HepG2 (cell line): ENCODE measurements around the gene NCBP2. TPM values are rescaled to one million over a fixed set of nuclear protein-coding genes. Genes with fewer than 3 reads are reported as not detected.

ENCODE experiments used
- FOXM1 ChIP-seq: sonication (generic); formaldehyde crosslinking; IDR thresholded peaks from 2 replicates; pipeline ENCODE4 v1.5.0; 2020; ENCODE audit warnings: missing genetic modification reagents
- GABPB1 ChIP-seq: IDR thresholded peaks from 2 replicates; pipeline ENCODE4 v1.6.1; 2016; ENCODE audit warnings: mild to moderate bottlenecking, missing genetic modification reagents, moderate library complexity, missing compliant biosample characterization
- GPBP1L1 ChIP-seq: sonication (generic); formaldehyde crosslinking; IDR thresholded peaks from 2 replicates; pipeline ENCODE4 v1.5.0; 2020; ENCODE audit warnings: mild to moderate bottlenecking, missing genetic modification reagents
- ISX ChIP-seq: sonication (generic); formaldehyde crosslinking; conservative IDR thresholded peaks from 2 replicates; pipeline ENCODE4 v1.5.0; 2020; ENCODE audit warnings: missing genetic modification reagents
- JUNB ChIP-seq: sonication (generic); formaldehyde crosslinking; IDR thresholded peaks from 2 replicates; pipeline ENCODE4 v1.8.0; 2022; ENCODE audit warnings: missing genetic modification reagents, mild to moderate bottlenecking, borderline replicate concordance
- KDM2A ChIP-seq: sonication (generic); formaldehyde crosslinking; IDR thresholded peaks from 2 replicates; pipeline ENCODE4 v1.4.0; 2020; ENCODE audit warnings: low read depth, missing genetic modification reagents, borderline replicate concordance
- KMT2B ChIP-seq: IDR thresholded peaks from 2 replicates; pipeline ENCODE4 v1.6.1; 2016; ENCODE audit warnings: missing genetic modification reagents, missing compliant biosample characterization
- MTA1 ChIP-seq: sonication (generic); formaldehyde crosslinking; IDR thresholded peaks from 2 replicates; pipeline ENCODE4 v1.4.0; 2020; ENCODE audit warnings: missing genetic modification reagents, mild to moderate bottlenecking, borderline replicate concordance
- NONO ChIP-seq, 2 experiments: fragments of 450-650 bp in 1 of 2; sonication (generic) in 1 of 2; formaldehyde crosslinking in 1 of 2; IDR thresholded peaks in 1 of 2; conservative IDR thresholded peaks in 1 of 2; 2 replicates each; pipeline versions ENCODE4 v1.6.1 to v1.8.0; 2017 to 2022; ENCODE audit warnings: mild to moderate bottlenecking in 1 of 2, missing genetic modification reagents in 1 of 2, moderate library complexity in 1 of 2
- POLR2G ChIP-seq: fragments of 200-400 bp; formaldehyde crosslinking; IDR thresholded peaks from 2 replicates; pipeline ENCODE4 v1.6.1; 2018; ENCODE audit warnings: mild to moderate bottlenecking, low read depth, low read length, moderate library complexity
- TFDP1 ChIP-seq: IDR thresholded peaks from 2 replicates; pipeline ENCODE4 v1.6.1; 2016; ENCODE audit warnings: missing compliant biosample characterization, missing genetic modification reagents, borderline replicate concordance
- ZBTB33 ChIP-seq: sonication (generic); formaldehyde crosslinking; IDR thresholded peaks from 2 replicates; pipeline ENCODE4 v1.4.0; 2020; ENCODE audit warnings: missing genetic modification reagents
- ZNF263 ChIP-seq: sonication (generic); formaldehyde crosslinking; IDR thresholded peaks from 2 replicates; pipeline ENCODE4 v1.4.0; 2020; ENCODE audit warnings: missing genetic modification reagents
- ZNF441 ChIP-seq: sonication (generic); formaldehyde crosslinking; IDR thresholded peaks from 2 replicates; pipeline ENCODE4 v1.7.0; 2021; ENCODE audit warnings: missing genetic modification reagents, borderline replicate concordance
- ZNF589 ChIP-seq: sonication (generic); formaldehyde crosslinking; conservative IDR thresholded peaks from 2 replicates; pipeline ENCODE4 v1.8.0; 2022; ENCODE audit warnings: mild to moderate bottlenecking, moderate library complexity, missing genetic modification reagents
- polyA plus RNA-seq, 8 experiments: library from polyadenylated mRNA; depleted of rRNA in 3 of 8; stranded (reverse) in 7 of 8; unstranded in 1 of 8; fragments of >200 nt; fragmentation: Illumina TruSeq in 4 of 8; extraction: Trizol in 4 of 8; gene quantifications; 2 replicates each; pipeline versions ENCODE4 v1.2.1 to v1.2.3, GENCODE V29; 2011 to 2016; ENCODE audit warnings: low read depth in 4 of 8, missing spikeins in 1 of 8, mixed read lengths in 1 of 8; ENCODE audit not compliant: insufficient read depth in 1 of 8
- total RNA-seq, 5 experiments: library from RNA; depleted of rRNA; stranded (reverse); fragments of >200 nt; fragmentation: Illumina TruSeq; extraction: Trizol; gene quantifications; 2 replicates each; pipeline ENCODE4 v1.2.3, GENCODE V29; 2016; ENCODE audit warnings: low read depth in 1 of 5
- TF ChIP-seq, protein P1 (sequence below): sonication (generic); formaldehyde crosslinking; IDR thresholded peaks from 2 replicates; pipeline ENCODE4 v1.4.0; 2020; ENCODE audit warnings: missing genetic modification reagents, mild to moderate bottlenecking, borderline replicate concordance

NCBP2 gene
- total and polyA plus RNA-seq, 2 of the 13 experiments (the other 11 are each of a cell fraction or from before 2014, with no cell fraction given): 58.7 to 95.5 TPM

DNA sequence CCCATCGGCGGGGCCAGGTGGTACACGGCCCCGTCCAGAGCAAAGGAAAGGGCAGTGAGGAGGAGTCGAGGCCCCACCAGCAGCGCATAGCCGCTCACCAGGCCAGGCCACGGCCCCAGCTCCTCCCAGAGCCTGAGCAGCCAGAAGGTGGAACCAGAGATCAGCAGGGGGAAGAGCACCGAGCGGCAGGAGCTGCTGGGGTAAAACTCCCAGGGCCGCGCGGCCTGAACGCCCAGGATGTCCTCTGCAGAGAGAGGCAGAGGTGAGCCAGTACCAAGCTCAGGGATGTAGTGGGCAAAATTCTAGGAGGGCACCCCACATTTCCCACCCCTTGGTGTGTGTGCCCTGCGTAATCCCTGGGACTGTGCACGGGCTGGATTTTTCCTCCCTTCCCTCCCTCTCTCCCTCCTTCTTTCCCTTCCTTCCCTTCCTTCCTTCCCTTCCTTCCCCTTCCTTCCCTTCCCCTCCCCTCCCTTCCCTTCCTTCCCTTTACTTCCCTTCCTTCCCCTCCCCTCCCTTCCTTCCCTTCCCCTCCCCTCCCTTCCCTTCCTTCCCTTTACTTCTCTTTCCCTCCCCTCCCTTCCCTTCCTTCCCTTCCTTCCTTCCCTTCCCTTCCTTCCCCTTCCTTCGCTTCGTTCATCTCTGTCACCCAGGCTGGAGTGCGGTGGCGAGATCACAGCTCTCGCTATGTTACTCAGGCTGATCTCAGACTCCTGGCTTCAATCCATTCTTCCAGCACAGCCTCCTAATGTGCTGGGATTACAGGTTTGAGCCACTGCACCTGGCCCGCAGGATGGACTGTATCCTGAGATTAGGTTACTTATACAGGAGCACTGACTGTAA lies 6.3 kb upstream of the NCBP2 start (continued):
- TF ChIP-seq ZBTB33 (CRISPR knock-in tag) (peak; percentile 77), ZNF441 (CRISPR knock-in tag) (peak; percentile 82; the same call in 1 of the 2 replicates), ZNF263 (peak; percentile 79), KMT2B (CRISPR knock-in tag) (0 out of 2 replicates have a peak, but pooled peaks have one; percentile 41), TFDP1 (0 out of 2 replicates have a peak, but pooled peaks have one; percentile 28), MTA1 (CRISPR knock-in tag) (peak; percentile 63; the same call in 1 of the 2 replicates), KDM2A (CRISPR knock-in tag) (peak; percentile 78; the same call in 1 of the 2 replicates), POLR2G (peak; percentile 55; the same call in 1 of the 2 replicates), JUNB (CRISPR knock-in tag) (no peak), NONO (IDR thresholded peaks at IDR 0.05) (no peak), NONO (CRISPR knock-in tag; conservative IDR thresholded peaks at IDR 0.05) (peak; percentile 62; the same call in 1 of the 2 replicates), ISX (CRISPR knock-in tag) (0 out of 2 replicates have a peak, but pooled peaks have one; percentile 40), ZNF589 (CRISPR knock-in tag) (0 out of 2 replicates have a peak, but pooled peaks have one; percentile 18), GABPB1 (CRISPR knock-in tag) (peak; percentile 40; the same call in 1 of the 2 replicates), GPBP1L1 (no peak), FOXM1 (CRISPR knock-in tag) (0 out of 2 replicates have a peak, but pooled peaks have one; percentile 30)
- TF ChIP-seq, protein P1, sequence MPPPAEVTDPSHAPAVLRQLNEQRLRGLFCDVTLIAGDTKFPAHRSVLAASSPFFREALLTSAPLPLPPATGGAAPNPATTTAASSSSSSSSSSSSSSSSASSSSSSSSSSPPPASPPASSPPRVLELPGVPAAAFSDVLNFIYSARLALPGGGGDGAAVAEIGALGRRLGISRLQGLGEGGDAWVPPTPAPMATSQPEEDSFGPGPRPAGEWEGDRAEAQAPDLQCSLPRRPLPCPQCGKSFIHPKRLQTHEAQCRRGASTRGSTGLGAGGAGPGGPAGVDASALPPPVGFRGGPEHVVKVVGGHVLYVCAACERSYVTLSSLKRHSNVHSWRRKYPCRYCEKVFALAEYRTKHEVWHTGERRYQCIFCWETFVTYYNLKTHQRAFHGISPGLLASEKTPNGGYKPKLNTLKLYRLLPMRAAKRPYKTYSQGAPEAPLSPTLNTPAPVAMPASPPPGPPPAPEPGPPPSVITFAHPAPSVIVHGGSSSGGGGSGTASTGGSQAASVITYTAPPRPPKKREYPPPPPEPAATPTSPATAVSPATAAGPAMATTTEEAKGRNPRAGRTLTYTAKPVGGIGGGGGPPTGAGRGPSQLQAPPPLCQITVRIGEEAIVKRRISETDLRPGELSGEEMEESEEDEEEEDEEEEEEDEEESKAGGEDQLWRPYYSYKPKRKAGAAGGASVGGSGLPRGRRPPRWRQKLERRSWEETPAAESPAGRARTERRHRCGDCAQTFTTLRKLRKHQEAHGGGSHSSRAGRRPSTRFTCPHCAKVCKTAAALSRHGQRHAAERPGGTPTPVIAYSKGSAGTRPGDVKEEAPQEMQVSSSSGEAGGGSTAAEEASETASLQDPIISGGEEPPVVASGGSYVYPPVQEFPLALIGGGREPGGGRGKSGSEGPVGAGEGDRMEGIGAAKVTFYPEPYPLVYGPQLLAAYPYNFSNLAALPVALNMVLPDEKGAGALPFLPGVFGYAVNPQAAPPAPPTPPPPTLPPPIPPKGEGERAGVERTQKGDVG: peak; percentile 95; the same call in 1 of the 2 replicates
